SK-N-SH (cell line): Measurements from ENCODE around the gene PDGFRA. TPM values are rescaled to one million over a fixed set of nuclear protein-coding genes. Genes with fewer than 3 reads are reported as not detected.

ENCODE experiments used
- CTCF ChIA-PET: fragments of 300-600, 350-600 bp; formaldehyde crosslinking; extraction: SDS; loops from one replicate; lab custom pipeline; 2021; lab: Yijun Ruan, JAX
- POLR2A ChIA-PET: fragments of 350-600 bp; sonication (Branson Sonifier 250); formaldehyde crosslinking; extraction: SDS; loops from one replicate; lab custom pipeline; 2020; ENCODE audit warnings: antibody characterized with exemption, inconsistent platforms; lab: Yijun Ruan, JAX
- DNase-seq: peaks from one replicate; pipeline ENCODE4 v3.0.0; 2012
- H2AFZ ChIP-seq: fragments of 200-600 bp; sonication (generic); 2 replicates; pipeline ENCODE4 v1.8.1; 2016; ENCODE audit warnings: antibody characterized with exemption, mild to moderate bottlenecking, low read depth
- H3F3A ChIP-seq: fragments of 200-600 bp; sonication (generic); replicated peaks from 2 replicates; pipeline ENCODE3; 2016; ENCODE audit warnings: antibody characterized with exemption, mild to moderate bottlenecking; ENCODE audit not compliant: insufficient read depth
- H3K27ac ChIP-seq, 2 experiments: fragments of 200-500 bp in 1 of 2; fragments of 200-600 bp in 1 of 2; sonication (Bioruptor generic) in 1 of 2; sonication (generic), shearing (Covaris generic) in 1 of 2; 2 replicates each; pipeline versions ENCODE4 v1.5.1 to v1.6.1; 2014 to 2016; ENCODE audit warnings: low read depth in 2 of 2, inconsistent platforms in 1 of 2, low read length in 1 of 2, mild to moderate bottlenecking in 1 of 2, mixed read lengths in 1 of 2
- H3K27me3 ChIP-seq: fragments of 200-600 bp; sonication (generic), shearing (Covaris generic); 2 replicates; pipeline ENCODE4 v1.6.1; 2016; ENCODE audit warnings: mixed run types; ENCODE audit not compliant: insufficient read depth
- H3K36me3 ChIP-seq, 2 experiments: fragments of 200-500 bp in 1 of 2; fragments of 200-600 bp in 1 of 2; sonication (Bioruptor generic) in 1 of 2; sonication (generic) in 1 of 2; replicated peaks in 1 of 2; 2 replicates each; pipeline versions ENCODE3 to v1.5.1; 2014 to 2016; ENCODE audit warnings: low read length in 1 of 2, mild to moderate bottlenecking in 1 of 2; ENCODE audit not compliant: insufficient read depth in 2 of 2, control insufficient read depth in 1 of 2
- H3K4me1 ChIP-seq, 2 experiments: fragments of 200-500 bp in 1 of 2; fragments of 200-600 bp in 1 of 2; sonication (Bioruptor generic) in 1 of 2; sonication (generic), shearing (Covaris generic) in 1 of 2; 2 replicates each; pipeline versions ENCODE4 v1.5.1 to v1.6.1; 2014 to 2016; ENCODE audit warnings: low read depth in 1 of 2, low read length in 1 of 2, mixed run types in 1 of 2; ENCODE audit not compliant: insufficient read depth in 2 of 2, control insufficient read depth in 1 of 2
- H3K4me2 ChIP-seq: fragments of 200-600 bp; sonication (generic), shearing (Covaris generic); 2 replicates; pipeline ENCODE4 v1.6.1; 2017; ENCODE audit warnings: mixed run types
- H3K4me3 ChIP-seq, 2 experiments: fragments of 200-500 bp in 1 of 2; fragments of 200-600 bp in 1 of 2; sonication (Bioruptor generic) in 1 of 2; sonication (generic), shearing (Covaris generic) in 1 of 2; 2 replicates each; pipeline versions ENCODE4 v1.5.1 to v1.8.1; 2014 to 2016; ENCODE audit warnings: low read depth in 2 of 2, inconsistent platforms in 1 of 2, low read length in 1 of 2, mild to moderate bottlenecking in 1 of 2, mixed read lengths in 1 of 2, moderate library complexity in 1 of 2
- H3K79me2 ChIP-seq: fragments of 200-600 bp; sonication (generic); 2 replicates; pipeline ENCODE4 v1.8.1; 2017; ENCODE audit warnings: mild to moderate bottlenecking; ENCODE audit not compliant: insufficient read depth
- H3K9ac ChIP-seq: fragments of 200-600 bp; sonication (generic); 2 replicates; pipeline ENCODE4 v1.6.1; 2017; ENCODE audit warnings: mixed run types
- H3K9me2 ChIP-seq: fragments of 200-600 bp; sonication (generic); 2 replicates; pipeline ENCODE4 v1.6.1; 2017; ENCODE audit warnings: mixed run types
- H3K9me3 ChIP-seq: fragments of 200-600 bp; sonication (generic); 2 replicates; pipeline ENCODE4 v1.6.1; 2017; ENCODE audit warnings: mixed run types, mild to moderate bottlenecking, moderate library complexity
- H4K20me1 ChIP-seq: fragments of 200-600 bp; sonication (generic); 2 replicates; pipeline ENCODE4 v1.6.1; 2017; ENCODE audit warnings: mild to moderate bottlenecking, mixed run types; ENCODE audit not compliant: insufficient read depth
- FOXJ3 ChIP-seq: sonication (generic); formaldehyde crosslinking; IDR thresholded peaks from 2 replicates; pipeline ENCODE4 v1.5.1; 2020; ENCODE audit warnings: mild to moderate bottlenecking, missing genetic modification reagents
- GATA2 ChIP-seq: sonication (generic); formaldehyde crosslinking; IDR thresholded peaks from 2 replicates; pipeline ENCODE4 v1.5.0; 2020; ENCODE audit warnings: mild to moderate bottlenecking, missing genetic modification reagents
- MAX ChIP-seq: IDR thresholded peaks from 2 replicates; pipeline ENCODE4 v1.4.0; 2012; ENCODE audit warnings: low read depth
- MXI1 ChIP-seq: IDR thresholded peaks from 2 replicates; pipeline ENCODE4 v1.6.1; 2012; ENCODE audit warnings: mild to moderate bottlenecking, low read depth, low read length, improper control_type of control experiment
- NRF1 ChIP-seq: IDR thresholded peaks from 2 replicates; pipeline ENCODE4 v1.6.1; 2012; ENCODE audit warnings: low read depth, mild to moderate bottlenecking, low read length
- REST ChIP-seq: IDR thresholded peaks from 2 replicates; pipeline ENCODE4 v1.6.1; 2012; ENCODE audit warnings: mild to moderate bottlenecking, low read depth, low read length, moderate library complexity
- RXRA ChIP-seq: IDR thresholded peaks from 2 replicates; pipeline ENCODE4 v1.4.0; 2012; ENCODE audit warnings: low read depth, mild to moderate bottlenecking, borderline replicate concordance
- TCF12 ChIP-seq: IDR thresholded peaks from 2 replicates; pipeline ENCODE4 v1.4.0; 2012
- WGBS: methylation state at CpG from one replicate; pipeline ENCODE4 v1.1.6; 2017; ENCODE audit warnings: low lambda C conversion rate; 5-methylcytosine and 5-hydroxymethylcytosine counted together
- polyA plus RNA-seq, 3 experiments: library from polyadenylated mRNA; depleted of rRNA; stranded (reverse); fragments of >200 nt; gene quantifications; 2 replicates each; pipeline ENCODE4 v1.2.3, GENCODE V29; 2012
- TF ChIP-seq, protein P1 (sequence below): fragments of 200-600 bp; sonication (generic); IDR thresholded peaks from 2 replicates; pipeline ENCODE4 v1.6.1; 2017; ENCODE audit warnings: antibody characterized with exemption, mild to moderate bottlenecking, moderate library complexity
- TF ChIP-seq, protein P2 (sequence below): IDR thresholded peaks from 2 replicates; pipeline ENCODE4 v1.4.0; 2012; ENCODE audit warnings: low read depth, borderline replicate concordance

Gene PDGFRA
- polyA plus RNA-seq, 1 of the 3 experiments (the other 2 are of a cell fraction), result 25.3 TPM

DNA sequence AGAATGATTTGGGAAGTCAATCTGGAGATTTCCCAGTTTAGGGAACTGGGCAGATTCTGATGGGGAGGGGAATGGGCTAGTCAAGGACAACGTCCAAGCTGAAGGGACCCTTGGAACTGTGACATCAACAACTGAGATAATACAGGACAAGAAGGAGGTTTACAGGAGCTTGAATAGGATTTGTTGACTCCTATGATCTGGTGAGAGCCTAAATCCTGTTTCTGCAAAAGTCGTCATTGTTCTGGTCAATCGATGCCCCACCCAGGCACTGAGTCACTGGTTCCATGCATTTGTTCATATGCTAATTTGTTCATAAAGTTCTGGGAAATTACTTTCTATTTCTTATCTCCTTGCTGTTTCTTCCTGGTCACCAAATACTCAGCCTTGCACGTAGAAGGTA lies 15.3 kb upstream of the PDGFRA start:
- no peaks in the 10 kb centered on the region for H3K27me3 ChIP-seq
- no peak for DNase-seq
- no peaks in the 10 kb centered on the region for H3K36me3 ChIP-seq
- H3F3A ChIP-seq, result no peaks in the 10 kb centered on the region
- no peaks in the 10 kb centered on the region for H4K20me1 ChIP-seq
- H3K79me2 ChIP-seq, result no peaks in the 10 kb centered on the region
- CTCF ChIA-PET, result interaction anchor here (0.6 to 1.2 kb wide), 5 partner anchors 20 to 1027 kb away, joined by 3 to 10 read pairs (median 3); no protein-coding TSS in a partner anchor
- 93% methylated on average over 4 of the region's 4 CpGs for WGBS
- POLR2A ChIA-PET, result no interaction called here
- peaks cover 0 to 7% of the 10 kb centered on the region in 2 experiments; a peak in 3 of 4 replicates for H3K4me1 ChIP-seq
- H3K9me3 ChIP-seq, result no peaks in the 10 kb centered on the region
- no peak overlapping the region for H3K27ac ChIP-seq
- H3K4me2 ChIP-seq, result no peak overlapping the region
- TF ChIP-seq MXI1, result no peak
- TF ChIP-seq TCF12, result no peak
- TF ChIP-seq NRF1, result no peak
- no peak for TF ChIP-seq MAX
- TF ChIP-seq RXRA, result no peak
- TF ChIP-seq, protein P1, sequence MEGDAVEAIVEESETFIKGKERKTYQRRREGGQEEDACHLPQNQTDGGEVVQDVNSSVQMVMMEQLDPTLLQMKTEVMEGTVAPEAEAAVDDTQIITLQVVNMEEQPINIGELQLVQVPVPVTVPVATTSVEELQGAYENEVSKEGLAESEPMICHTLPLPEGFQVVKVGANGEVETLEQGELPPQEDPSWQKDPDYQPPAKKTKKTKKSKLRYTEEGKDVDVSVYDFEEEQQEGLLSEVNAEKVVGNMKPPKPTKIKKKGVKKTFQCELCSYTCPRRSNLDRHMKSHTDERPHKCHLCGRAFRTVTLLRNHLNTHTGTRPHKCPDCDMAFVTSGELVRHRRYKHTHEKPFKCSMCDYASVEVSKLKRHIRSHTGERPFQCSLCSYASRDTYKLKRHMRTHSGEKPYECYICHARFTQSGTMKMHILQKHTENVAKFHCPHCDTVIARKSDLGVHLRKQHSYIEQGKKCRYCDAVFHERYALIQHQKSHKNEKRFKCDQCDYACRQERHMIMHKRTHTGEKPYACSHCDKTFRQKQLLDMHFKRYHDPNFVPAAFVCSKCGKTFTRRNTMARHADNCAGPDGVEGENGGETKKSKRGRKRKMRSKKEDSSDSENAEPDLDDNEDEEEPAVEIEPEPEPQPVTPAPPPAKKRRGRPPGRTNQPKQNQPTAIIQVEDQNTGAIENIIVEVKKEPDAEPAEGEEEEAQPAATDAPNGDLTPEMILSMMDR, result no peak
- TF ChIP-seq FOXJ3, result no peak
- no peak for TF ChIP-seq REST
- no peak for TF ChIP-seq GATA2 (CRISPR knock-in tag)
- TF ChIP-seq, protein P2, sequence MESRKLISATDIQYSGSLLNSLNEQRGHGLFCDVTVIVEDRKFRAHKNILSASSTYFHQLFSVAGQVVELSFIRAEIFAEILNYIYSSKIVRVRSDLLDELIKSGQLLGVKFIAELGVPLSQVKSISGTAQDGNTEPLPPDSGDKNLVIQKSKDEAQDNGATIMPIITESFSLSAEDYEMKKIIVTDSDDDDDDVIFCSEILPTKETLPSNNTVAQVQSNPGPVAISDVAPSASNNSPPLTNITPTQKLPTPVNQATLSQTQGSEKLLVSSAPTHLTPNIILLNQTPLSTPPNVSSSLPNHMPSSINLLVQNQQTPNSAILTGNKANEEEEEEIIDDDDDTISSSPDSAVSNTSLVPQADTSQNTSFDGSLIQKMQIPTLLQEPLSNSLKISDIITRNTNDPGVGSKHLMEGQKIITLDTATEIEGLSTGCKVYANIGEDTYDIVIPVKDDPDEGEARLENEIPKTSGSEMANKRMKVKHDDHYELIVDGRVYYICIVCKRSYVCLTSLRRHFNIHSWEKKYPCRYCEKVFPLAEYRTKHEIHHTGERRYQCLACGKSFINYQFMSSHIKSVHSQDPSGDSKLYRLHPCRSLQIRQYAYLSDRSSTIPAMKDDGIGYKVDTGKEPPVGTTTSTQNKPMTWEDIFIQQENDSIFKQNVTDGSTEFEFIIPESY, result no peak
- H2AFZ ChIP-seq, result no peak overlapping the region
- no peak overlapping the region for H3K4me3 ChIP-seq
- H3K9me2 ChIP-seq, result no peaks in the 10 kb centered on the region
- no peak overlapping the region for H3K9ac ChIP-seq
